Esophagus mucosa (tissue), 1 donor: Measurements from ENCODE around the gene SIPA1. TPM values are rescaled to one million over a fixed set of nuclear protein-coding genes. Genes with fewer than 3 reads are reported as not detected.
"Not testable (repeated sequence)": the region's sequence is repeated elsewhere in the genome, so short reads cannot be mapped to it uniquely, and the experiment has no call there.

Source experiments
- ATAC-seq: fragments of 200-7000 bp; cut with Tn5 transposase; one replicate; pipeline ENCODE4 v1.9.1; 2020
- total RNA-seq: library from RNA; stranded (reverse); gene quantifications from one replicate; pipeline ENCODE4 v1.2.4, GENCODE V29; 2023
- donor health status: DM: yes; HTN: yes; CAD: no.

Gene SIPA1
- total RNA-seq, 1 donor from 2014 or later, result 23.1 TPM

DNA sequence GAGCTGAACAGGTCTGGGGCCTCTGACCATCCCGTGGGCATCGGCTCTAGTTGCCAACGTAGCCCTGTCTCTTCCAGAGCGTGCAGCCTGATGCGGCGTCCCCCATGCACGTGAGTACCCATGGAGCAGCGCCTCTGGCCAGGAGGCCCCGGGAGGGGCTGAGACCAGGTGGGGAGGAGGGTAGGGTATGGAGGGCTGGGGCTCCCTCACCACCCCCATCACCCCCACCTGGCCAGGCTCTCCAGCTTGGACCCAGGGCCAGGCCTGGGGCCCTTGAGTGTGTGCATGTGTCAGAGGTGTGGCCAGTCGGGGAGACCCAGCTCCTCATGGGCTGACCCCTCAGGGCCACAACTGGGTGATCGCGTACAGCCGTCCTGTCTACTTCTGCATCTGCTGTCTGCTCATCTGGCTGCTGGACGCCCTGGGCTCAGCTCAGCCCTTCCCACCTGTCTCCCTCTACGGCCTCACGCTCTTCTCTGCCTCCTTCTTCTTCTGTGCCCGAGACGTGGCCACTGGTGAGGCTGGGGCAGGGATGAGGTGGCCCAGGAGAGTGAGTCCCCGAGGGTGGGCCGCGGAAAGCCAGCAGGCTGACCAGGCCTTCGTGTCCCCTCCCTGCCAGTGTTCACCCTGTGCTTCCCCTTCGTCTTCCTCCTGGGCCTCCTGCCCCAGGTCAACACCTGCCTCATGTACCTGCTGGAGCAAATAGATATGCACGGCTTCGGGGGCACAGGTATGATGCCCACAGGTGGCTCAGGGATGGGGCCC is 13.9 kb upstream of the SIPA1 start:
- no peak for ATAC-seq

DNA sequence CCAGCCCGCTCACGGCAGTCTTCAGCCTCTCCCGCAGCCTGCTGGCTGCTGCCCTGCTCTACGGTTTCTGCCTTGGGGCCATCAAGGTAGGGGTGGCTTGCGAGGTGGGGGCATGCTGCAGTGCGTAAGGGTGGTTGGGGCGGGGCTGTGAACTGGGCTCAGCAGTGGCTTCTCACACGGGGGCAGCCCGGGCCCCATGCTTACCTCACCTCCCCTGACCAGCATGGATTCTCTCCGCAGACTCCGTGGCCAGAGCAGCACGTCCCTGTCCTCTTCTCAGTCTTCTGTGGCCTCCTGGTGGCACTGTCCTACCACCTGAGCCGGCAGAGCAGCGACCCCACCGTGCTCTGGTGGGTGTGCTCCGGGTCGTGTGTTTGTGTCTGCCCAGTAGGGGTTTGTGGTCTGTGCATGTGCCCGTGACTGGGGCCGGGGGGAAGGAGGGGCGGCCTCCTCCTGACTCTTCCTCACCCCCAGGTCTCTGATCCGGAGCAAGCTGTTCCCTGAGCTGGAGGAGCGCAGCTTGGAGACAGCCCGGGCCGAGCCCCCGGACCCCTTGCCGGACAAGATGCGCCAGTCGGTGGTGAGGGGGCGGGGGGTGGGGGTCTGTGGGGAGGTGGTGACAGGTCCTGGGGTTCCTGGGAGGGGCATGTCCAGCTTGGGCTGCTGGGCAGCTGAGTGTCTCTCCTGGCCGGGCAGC is 12.8 kb upstream of the SIPA1 start:
- no peak for ATAC-seq

DNA sequence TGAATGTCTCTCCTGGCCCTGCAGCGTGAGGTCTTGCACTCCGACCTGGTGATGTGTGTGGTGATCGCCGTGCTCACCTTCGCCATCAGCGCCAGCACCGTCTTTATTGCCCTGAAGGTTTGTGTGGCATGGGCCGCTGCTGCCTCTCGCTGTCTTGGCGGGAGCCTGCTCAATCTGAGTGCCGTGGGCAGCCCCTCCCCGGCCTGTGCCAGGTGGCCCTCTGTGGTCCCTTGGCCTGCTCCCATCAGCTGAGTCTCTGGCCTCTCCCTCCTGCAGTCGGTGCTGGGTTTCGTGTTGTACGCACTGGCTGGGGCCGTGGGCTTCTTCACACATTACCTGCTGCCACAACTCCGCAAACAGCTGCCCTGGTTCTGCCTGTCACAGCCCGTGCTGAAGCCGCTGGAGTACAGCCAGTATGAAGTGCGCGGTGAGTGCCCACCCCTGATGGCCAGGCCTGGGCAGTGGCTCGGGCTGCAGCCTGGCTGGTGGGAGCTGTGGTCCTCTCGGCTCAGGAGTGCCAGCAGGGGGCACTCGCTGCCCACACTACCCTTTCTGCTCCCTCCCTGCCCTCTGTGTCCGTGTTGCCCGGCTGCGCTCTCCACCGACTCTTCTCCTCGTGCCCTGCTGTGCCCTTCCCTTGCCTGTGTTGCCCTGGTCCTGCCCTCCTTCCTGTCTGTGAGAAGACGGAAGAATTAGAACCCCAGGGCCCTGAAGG is 12.1 kb upstream of the SIPA1 start:
- peak; percentile 41 for ATAC-seq

DNA sequence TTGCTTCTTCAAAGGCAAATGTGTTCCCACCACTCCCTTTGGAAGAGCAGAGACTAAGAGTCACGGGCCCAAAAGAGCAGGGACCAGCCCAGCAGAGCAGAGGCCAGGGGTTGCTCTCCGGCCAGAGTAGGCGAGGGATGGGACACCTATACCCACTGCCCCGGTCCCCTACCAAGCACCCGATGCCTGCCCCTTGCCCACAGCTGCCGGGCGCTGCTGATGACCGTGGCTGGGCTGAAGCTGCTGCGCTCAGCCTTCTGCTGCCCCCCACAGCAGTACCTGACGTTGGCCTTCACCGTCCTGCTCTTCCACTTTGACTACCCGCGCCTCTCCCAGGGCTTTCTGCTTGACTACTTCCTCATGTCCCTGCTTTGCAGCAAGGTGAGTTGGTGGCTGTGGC is 10.7 kb upstream of the SIPA1 start:
- ATAC-seq, result no peak

DNA sequence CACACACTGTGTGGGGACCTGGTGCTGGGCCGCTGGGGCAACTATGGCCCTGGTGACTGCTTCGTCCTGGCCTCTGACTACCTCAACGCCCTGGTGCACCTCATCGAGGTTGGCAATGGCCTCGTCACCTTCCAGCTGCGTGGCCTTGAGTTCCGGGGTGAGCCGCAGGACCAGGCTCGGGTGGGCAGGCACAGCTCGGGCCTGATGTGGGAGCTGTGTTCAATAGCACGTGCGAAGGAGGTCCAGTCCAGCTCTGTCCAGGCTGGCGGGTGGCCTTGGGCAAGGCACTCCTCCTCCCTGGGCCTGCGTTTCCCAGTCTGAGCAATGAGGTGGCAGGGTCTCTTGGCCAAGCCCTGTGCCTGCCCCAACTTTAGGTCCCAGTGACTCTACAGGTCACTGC is 8.3 kb upstream of the SIPA1 start:
- ATAC-seq, result no peak

DNA sequence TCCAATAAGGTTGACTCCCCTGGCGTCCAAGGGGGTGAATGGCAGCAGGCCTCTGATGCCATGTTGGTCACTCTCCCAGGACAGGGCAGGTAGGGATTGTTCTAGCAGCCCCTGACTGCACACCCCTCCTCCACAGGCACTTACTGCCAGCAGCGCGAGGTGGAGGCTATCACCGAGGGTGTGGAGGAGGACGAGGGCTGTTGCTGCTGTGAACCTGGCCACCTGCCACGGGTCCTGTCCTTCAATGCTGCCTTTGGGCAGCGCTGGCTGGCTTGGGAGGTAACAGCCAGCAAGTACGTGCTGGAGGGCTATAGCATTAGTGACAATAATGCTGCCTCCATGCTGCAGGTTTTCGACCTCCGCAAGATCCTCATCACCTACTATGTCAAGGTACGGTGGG is 7.7 kb upstream of the SIPA1 start:
- ATAC-seq, result no peak

DNA sequence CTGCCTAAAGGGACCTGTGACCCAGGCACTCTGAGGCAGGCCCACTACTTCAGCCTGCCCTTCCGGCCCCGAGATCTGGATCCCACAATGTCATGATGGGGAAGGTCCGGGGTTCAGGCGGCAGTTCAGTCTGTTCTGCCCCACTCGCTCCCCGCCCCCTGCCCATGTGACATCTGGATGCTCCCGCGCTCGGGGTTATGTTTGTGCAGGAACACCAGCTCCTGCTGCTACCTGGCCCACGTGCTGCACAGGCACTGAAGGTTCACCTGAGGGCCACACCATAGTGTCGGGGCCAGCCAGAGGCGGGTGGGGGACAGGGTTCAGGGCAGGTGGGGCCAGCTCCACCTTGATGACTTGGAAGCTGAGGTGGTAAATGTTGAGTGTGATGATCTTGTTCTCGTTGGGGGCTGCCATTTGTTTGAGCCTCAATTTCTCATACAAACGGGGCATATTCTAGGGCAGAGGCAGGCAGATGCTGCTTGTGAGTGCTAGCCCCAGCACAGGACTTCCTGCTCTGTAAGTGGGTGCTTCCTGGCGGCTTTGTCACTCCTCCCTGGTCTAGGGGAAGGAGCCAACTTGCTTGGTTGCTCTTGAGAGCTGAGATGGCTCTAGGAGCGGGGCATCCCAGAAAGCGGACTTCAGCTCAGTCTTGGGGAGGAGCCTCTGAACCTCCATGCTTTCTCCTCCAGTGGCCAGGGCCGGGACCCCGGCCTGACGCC is 4.4 kb upstream of the SIPA1 start:
- ATAC-seq, result no peak

DNA sequence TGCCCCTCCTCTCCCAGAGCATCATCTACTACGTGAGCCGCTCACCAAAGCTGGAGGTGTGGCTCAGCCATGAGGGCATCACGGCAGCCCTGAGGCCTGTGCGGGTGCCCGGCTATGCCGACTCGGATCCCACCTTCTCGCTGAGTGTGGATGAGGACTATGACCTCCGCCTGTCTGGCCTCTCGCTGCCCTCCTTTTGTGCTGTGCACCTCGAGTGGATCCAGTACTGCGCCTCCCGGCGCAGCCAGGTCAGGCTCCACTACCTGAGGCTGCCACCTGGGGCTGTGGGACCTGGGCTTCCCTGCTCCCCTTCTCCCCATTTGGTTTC is 3.8 kb upstream of the SIPA1 start:
- ATAC-seq, result no peak

DNA sequence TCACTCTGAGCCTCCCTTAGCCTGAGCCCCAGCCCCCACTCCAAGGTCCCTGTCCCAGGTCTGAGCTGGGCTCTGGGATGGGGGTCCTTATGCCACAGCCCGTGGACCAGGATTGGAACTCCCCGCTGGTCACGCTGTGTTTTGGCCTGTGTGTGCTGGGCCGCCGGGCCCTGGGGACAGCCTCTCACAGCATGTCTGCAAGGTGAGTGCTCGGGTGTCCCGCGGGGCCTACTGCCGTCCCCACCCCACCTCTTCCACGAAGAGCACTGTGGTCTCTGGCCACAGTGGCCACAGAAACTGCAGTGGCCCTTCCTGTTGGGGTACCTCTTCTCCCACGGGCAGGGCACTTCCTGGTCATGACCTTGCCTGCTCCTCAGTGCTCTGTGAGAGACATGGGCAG is 3.5 kb upstream of the SIPA1 start:
- ATAC-seq, result no peak

DNA sequence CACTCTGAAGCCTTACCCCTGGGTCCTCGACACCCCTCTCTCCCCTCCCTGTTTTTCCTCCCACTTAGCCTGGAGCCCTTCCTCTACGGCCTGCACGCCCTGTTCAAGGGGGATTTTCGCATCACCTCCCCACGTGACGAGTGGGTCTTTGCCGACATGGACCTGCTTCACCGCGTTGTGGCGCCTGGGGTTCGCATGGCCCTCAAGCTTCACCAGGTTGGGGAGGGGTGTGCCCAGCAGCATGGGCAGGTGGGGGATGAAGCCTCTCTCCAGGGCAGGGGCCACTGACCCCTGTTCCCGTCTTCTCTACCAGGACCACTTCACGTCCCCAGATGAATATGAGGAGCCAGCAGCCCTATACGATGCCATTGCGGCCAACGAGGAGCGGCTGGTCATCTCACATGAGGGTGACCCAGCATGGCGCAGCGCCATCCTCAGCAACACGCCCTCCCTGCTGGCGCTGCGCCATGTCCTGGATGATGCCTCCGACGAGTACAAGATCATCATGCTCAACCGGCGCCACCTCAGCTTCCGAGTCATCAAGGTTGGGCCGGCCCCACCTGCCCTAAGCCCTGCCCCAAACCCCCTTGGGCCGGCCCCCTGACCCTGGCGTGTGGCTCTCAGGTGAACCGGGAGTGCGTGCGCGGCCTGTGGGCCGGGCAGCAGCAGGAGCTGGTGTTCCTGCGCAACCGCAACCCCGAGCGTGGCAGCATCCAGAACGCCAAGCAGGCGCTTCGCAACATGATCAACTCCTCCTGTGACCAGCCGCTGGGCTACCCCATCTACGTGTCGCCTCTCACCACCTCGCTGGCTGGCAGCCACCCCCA is 2.8 kb upstream of the SIPA1 start:
- peak; percentile 2 for ATAC-seq

DNA sequence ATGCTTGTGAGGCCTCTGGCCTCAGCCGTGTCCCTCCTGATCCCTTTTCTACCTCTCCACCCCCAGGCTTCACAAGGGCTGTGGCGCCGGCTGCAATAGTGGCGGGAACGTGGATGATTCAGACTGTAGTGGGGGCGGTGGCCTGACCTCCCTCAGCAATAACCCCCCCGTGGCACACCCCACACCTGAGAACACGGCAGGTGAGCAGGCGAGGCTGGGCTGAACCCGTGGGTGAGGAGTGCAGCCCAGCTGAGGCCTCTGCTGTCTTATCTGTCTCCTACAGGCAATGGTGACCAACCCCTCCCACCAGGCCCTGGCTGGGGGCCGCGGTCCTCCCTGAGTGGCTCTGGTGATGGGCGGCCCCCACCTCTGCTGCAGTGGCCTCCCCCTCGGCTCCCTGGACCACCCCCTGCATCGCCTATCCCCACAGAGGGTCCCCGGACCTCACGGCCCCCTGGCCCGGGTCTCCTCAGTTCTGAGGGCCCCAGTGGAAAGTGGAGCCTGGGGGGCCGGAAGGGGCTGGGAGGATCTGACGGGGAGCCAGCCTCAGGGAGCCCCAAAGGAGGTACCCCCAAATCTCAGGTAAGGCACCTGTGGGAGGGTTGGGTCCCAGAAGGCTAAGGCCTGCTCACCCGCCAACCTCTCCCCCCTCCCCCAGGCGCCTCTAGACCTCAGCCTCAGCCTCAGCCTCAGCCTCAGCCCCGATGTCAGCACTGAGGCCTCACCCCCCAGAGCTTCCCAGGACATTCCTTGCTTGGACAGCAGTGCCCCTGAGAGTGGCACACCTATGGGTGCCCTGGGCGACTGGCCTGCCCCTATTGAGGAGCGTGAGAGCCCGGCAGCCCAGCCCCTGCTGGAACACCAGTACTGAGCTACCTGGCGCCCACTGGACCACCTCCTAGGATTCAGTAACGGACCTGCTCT is 1.5 kb upstream of the SIPA1 start:
- ATAC-seq, result no peak

DNA sequence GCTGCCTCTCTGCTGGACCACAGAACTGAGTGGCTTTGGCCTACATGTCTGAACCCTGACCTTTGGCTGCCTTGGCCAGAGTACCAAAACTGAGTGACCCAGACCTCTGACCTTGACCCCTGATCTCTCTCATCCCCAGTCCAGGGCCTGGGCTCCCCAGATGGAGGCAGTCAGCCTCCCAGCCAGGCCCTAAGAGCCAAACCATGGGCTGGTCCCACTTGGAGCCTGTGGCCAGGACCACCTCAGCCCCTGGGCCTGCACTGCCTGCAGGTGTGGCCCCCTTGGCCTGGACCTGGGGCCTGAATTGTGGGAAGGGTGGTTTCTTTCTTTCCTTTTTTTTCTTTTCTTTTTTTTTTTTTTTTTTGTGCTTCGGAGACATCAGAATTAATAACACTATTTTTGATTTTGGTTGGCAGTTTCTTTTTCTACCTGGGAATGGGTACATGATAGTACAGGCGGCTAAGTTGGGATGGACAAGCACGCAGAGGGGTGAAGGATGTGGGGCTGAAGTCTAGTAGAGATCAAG is 806 bp upstream of the SIPA1 start:
- ATAC-seq, result no peak

DNA sequence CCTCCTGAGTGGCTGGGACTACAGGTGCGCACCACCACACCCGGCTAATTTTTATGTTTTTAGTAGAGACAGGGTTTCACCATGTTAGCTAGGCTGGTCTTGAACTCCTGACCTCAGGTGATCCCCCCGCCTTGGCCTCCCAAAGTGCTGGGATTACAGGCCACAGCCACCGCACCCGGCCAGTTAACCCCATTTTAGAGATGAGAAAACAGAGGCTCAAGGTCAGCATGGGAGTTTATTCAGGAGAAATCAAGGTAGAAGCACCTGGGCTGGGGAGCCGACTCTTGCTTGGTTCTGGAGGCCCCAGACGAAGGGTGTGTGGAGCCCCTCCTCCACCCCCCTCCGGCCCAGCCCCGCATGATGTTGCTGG is 1.3 kb downstream of the SIPA1 start:
- not testable (repeated sequence) for ATAC-seq

DNA sequence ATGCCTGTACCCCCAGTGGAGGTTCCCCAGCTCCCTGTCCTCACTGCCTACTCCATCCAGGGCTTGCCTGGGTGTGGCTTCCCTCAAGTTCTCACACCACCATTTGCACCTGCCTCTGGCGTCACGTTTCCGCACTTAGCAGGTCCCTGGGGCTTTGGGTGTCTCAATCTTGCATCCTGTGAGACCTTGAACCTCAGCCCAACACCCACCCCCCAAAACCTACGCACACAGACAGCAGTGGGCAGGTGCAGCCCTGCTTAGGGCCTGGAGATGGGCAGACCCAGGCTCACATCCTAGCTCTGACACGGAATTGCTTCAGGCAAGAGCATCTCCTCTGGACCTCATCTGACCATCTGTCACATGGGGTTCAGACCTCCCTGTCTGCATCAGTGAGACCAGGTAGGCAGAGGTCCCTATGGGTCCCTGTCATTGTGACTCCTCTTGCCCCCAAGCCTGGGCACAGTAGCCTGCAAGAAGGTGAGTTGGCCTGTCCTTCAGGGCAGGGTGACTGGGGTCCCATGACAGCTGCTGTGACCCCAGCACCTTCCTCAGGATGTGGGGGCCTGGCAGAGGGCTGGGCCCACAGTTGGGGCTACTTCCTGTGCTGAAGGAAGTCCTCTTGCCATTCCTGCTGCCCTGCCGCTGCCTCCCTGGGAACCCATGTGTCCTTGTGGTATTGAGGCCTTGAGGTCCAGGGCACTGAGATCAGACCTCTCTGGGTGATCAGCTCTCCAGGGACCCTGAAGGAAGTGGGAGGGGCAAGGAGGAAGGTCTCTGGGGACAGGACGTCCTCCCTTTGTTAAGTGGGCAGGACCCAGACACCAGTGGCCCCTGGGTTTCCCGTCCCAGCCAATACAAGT is 2.0 kb downstream of the SIPA1 start:
- ATAC-seq, result peak; percentile 15

DNA sequence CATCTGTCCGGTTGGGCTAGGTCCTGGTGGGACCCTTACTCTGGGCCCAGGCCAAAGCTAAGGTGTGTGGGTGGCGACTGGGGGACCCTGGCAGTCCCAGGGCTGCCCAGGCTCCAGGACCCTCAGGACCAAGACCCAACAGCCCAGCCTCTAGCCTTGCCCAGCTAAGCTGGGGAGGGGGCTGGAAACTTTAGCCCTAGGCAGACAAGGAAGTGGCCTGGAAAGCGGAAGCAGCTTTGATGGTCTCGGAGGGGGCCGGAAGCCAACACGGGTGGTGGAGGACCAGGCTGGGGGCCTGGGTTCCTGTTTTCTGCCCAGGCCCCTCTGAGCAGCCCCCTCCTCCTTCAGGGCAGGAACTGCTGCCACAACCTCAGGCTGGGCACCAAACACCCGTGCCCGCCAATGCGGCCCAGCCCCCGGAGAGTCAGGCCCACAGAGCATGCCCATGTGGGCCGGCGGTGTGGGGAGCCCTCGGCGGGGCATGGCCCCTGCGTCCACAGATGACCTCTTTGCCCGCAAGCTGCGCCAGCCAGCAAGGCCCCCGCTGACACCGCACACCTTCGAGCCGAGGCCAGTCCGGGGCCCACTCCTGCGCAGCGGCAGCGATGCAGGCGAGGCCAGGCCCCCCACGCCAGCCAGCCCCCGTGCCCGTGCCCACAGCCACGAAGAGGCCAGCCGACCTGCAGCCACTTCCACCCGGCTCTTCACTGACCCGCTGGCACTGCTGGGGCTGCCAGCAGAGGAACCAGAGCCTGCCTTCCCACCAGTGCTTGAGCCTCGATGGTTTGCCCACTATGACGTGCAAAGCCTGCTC is 2.8 kb downstream of the SIPA1 start:
- ATAC-seq, result peak; percentile 1

DNA sequence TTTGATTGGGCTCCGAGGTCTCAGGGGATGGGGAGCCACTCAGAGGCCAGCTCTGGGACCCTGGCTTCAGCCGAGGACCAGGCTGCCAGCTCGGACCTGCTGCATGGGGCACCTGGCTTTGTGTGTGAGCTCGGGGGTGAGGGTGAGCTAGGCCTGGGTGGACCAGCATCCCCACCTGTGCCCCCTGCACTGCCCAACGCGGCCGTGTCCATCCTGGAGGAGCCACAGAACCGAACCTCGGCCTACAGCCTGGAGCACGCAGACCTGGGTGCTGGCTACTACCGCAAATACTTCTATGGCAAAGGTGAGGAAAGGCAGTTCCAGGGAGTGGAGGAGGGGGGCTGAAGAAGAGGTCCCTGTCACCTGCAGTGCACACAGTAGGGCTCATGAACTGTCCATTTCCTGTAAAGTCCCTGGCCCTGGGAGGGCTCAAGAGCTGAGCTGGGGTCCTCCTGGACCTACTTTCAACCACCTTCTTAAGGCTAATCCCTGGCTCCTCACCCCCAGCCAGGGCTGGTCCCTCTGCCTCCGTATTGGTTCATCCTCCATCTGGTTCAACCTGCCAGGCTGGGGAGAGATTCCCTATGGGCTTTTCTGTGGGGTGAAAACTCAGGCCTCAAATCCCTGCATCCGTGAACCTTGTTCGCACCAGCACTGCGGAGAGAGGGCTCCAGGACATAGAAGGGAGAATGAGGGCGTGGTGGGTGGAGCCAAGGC is 3.6 kb downstream of the SIPA1 start:
- ATAC-seq, result no peak

DNA sequence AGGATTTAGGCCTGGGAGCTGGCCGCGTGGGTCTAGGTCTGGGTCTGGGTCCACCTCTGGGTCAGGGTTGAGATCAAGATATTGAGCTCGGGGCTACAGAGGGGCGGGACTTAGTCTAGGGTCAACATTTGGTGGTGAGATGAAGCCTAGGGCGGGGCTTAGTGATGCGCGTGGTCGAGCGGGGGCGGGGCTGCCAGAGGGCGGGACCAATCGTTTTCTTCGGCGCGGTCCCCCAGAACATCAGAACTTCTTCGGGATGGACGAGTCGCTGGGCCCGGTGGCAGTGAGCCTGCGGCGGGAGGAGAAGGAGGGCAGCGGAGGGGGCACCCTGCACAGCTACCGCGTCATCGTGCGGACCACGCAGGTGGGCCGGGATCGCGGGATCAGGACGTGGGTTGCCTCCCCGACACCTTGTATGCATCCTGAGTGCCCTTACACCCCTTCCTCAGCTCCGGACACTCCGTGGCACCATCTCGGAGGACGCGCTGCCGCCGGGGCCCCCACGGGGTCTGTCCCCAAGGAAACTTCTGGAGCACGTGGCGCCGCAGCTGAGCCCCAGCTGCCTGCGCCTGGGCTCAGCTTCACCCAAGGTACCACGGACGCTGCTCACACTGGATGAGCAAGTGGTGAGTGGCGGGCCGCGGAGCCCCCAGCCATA is 4.2 kb downstream of the SIPA1 start:
- ATAC-seq, result no peak

DNA sequence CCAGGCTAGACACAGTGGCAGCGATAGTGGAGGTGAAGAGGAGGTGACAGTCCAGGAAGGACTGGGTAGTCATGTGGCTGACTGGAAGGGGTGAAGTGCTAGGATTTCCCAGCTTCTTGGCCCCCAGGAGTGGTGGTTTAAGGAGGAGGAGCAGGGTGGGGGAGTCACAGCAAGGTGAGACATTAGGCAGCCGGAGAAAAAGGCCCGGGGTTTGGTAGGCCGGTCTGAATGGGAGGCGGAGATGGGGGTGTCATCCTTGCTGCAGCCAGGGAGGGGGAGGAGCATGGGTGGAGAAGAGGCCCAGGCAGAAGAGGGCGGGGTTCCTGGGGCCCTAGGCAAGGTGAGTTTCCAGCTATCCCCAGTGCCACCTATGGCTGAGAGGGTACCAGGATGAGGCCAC is 6.1 kb downstream of the SIPA1 start:
- peak; percentile 45 for ATAC-seq
